ENCODE results near the gene PALM.

Gene PALM

DNA sequence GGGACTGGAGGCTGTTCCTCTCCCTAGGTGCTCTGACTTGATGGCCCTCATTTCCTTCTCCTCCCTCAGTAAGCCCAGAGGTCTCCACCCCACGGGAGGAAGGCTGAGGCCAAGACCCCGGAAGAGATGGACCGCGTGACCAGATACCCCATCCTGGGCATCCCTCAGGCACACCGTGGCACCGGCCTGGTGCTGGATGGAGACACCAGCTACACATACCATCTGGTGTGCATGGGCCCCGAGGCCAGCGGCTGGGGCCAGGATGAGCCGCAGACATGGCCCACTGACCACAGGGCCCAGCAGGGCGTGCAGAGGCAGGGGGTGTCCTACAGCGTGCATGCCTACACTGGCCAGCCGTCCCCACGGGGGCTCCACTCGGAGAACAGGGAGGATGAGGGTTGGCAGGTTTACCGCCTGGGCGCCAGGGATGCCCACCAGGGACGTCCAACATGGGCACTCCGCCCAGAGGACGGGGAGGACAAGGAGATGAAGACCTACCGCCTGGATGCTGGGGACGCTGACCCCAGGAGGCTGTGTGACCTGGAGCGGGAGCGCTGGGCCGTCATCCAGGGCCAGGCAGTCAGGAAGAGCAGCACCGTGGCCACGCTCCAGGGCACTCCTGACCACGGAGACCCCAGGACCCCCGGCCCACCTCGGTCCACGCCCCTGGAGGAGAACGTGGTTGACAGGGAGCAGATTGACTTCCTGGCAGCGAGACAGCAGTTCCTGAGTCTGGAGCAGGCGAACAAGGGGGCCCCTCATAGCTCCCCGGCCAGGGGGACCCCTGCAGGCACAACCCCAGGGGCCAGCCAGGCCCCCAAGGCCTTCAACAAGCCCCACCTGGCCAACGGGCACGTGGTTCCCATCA, 48.3 kb downstream of the PALM start:
- no peaks in the 10 kb centered on the region for H3K79me2 ChIP-seq (ENCODE audit: low read length)
- H4K20me1 ChIP-seq (ENCODE audit: insufficient read depth, low read length), result no peaks in the 10 kb centered on the region
- no peak overlapping the region for H3K4me2 ChIP-seq (ENCODE audit: low read length)
- TF ChIP-seq EZH2phosphoT487 (IDR thresholded peaks at IDR 0.05; ENCODE audit: low read depth), result no peak
- TF ChIP-seq, protein P1, sequence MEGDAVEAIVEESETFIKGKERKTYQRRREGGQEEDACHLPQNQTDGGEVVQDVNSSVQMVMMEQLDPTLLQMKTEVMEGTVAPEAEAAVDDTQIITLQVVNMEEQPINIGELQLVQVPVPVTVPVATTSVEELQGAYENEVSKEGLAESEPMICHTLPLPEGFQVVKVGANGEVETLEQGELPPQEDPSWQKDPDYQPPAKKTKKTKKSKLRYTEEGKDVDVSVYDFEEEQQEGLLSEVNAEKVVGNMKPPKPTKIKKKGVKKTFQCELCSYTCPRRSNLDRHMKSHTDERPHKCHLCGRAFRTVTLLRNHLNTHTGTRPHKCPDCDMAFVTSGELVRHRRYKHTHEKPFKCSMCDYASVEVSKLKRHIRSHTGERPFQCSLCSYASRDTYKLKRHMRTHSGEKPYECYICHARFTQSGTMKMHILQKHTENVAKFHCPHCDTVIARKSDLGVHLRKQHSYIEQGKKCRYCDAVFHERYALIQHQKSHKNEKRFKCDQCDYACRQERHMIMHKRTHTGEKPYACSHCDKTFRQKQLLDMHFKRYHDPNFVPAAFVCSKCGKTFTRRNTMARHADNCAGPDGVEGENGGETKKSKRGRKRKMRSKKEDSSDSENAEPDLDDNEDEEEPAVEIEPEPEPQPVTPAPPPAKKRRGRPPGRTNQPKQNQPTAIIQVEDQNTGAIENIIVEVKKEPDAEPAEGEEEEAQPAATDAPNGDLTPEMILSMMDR (IDR thresholded peaks at IDR 0.05; ENCODE audit: low read depth, low read length), result no peak
- no peaks in the 10 kb centered on the region for H3K4me1 ChIP-seq (ENCODE audit: low read length)
- no peaks in the 10 kb centered on the region for H3K36me3 ChIP-seq (replicated peaks; ENCODE audit: low read depth, low read length)
- no peaks in the 10 kb centered on the region for H3K27me3 ChIP-seq (ENCODE audit: low read depth, low read length)
- H3K9ac ChIP-seq (ENCODE audit: low read length), result no peak overlapping the region
- no peak overlapping the region for H2AFZ ChIP-seq (ENCODE audit: low read depth, low read length)
- no peak overlapping the region for H3K27ac ChIP-seq (ENCODE audit: low read length)
- no peaks in the 10 kb centered on the region for H3K9me3 ChIP-seq (ENCODE audit: insufficient read depth, low read length)
- H3K4me3 ChIP-seq (ENCODE audit: low read length), result no peak overlapping the region

DNA sequence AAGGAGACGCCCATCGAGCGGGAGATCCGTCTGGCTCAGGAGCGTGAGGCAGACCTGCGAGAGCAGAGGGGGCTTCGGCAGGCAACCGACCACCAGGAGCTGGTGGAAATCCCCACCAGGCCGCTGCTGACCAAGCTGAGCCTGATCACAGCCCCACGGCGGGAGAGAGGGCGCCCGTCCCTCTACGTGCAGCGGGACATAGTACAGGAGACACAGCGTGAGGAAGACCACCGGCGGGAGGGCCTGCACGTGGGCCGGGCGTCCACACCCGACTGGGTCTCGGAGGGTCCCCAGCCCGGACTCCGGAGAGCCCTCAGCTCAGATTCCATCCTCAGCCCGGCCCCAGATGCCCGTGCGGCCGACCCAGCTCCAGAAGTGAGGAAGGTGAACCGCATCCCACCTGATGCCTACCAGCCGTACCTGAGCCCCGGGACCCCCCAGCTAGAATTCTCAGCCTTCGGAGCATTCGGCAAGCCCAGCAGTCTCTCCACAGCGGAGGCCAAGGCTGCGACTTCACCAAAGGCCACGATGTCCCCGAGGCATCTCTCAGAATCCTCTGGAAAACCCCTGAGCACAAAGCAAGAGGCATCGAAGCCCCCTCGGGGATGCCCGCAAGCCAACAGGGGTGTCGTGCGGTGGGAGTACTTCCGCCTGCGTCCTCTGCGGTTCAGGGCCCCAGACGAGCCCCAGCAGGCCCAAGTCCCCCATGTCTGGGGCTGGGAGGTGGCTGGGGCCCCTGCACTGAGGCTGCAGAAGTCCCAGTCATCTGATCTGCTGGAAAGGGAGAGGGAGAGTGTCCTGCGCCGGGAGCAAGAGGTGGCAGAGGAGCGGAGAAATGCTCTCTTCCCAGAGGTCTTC, 49.3 kb downstream of the PALM start:
- Histone ChIP-seq H3K4me1 (ENCODE audit: low read length) (no peaks in the 10 kb centered on the region), H3K79me2 (ENCODE audit: low read length) (no peaks in the 10 kb centered on the region), H3K36me3 (replicated peaks; ENCODE audit: low read depth, low read length) (no peaks in the 10 kb centered on the region), H3K4me3 (ENCODE audit: low read length) (no peak overlapping the region), H2AFZ (ENCODE audit: low read depth, low read length) (no peak overlapping the region), H3K27ac (ENCODE audit: low read length) (no peak overlapping the region), H3K27me3 (ENCODE audit: low read depth, low read length) (no peaks in the 10 kb centered on the region), H3K9me3 (ENCODE audit: insufficient read depth, low read length) (no peaks in the 10 kb centered on the region), H4K20me1 (ENCODE audit: insufficient read depth, low read length) (no peaks in the 10 kb centered on the region), H3K4me2 (ENCODE audit: low read length) (no peak overlapping the region), H3K9ac (ENCODE audit: low read length) (no peak overlapping the region)
- no peak for TF ChIP-seq EZH2phosphoT487 (IDR thresholded peaks at IDR 0.05; ENCODE audit: low read depth)
- TF ChIP-seq, protein P1 (IDR thresholded peaks at IDR 0.05; ENCODE audit: low read depth, low read length), result no peak

GRCh38 chr19:763181-763580, 54.4 kb downstream of the PALM start:
- no peak overlapping the region for H3K4me3 ChIP-seq (ENCODE audit: low read length)
- no peaks in the 10 kb centered on the region for H3K9me3 ChIP-seq (ENCODE audit: insufficient read depth, low read length)
- no peaks in the 10 kb centered on the region for H3K36me3 ChIP-seq (replicated peaks; ENCODE audit: low read depth, low read length)
- no peaks in the 10 kb centered on the region for H3K27me3 ChIP-seq (ENCODE audit: low read depth, low read length)
- H3K79me2 ChIP-seq (ENCODE audit: low read length), result no peaks in the 10 kb centered on the region
- TF ChIP-seq EZH2phosphoT487 (IDR thresholded peaks at IDR 0.05; ENCODE audit: low read depth), result no peak
- TF ChIP-seq, protein P1 (IDR thresholded peaks at IDR 0.05; ENCODE audit: low read depth, low read length), result no peak
- no peak overlapping the region for H2AFZ ChIP-seq (ENCODE audit: low read depth, low read length)
- H3K4me2 ChIP-seq (ENCODE audit: low read length), result no peak overlapping the region
- no peak overlapping the region for H3K27ac ChIP-seq (ENCODE audit: low read length)
- no peak overlapping the region for H3K9ac ChIP-seq (ENCODE audit: low read length)
- no peaks in the 10 kb centered on the region for H4K20me1 ChIP-seq (ENCODE audit: insufficient read depth, low read length)
- H3K4me1 ChIP-seq (ENCODE audit: low read length), result no peaks in the 10 kb centered on the region

DNA sequence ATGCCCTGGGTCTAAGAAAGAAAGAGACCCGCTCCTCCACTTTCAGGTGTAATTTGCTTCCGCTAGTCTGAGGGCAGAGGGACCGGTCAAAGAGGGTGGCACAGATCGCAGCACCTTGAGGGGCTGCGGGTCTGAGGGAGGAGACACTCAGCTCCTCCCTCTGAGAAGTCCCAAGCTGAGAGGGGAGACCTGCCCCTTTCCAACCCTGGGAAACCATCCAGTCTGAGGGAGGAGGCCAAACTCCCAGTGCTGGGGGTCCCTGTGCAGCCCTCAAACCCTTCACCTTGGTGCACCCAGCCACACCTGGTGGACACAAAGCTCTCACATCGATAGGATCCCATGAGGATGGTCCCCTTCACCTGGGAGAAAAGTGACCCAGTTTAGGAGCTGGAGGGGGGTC, 55.1 kb downstream of the PALM start:
- H3K27ac ChIP-seq (ENCODE audit: low read length), result no peak overlapping the region
- TF ChIP-seq, protein P1 (IDR thresholded peaks at IDR 0.05; ENCODE audit: low read depth, low read length), result no peak
- no peak for TF ChIP-seq EZH2phosphoT487 (IDR thresholded peaks at IDR 0.05; ENCODE audit: low read depth)
- H3K79me2 ChIP-seq (ENCODE audit: low read length), result no peaks in the 10 kb centered on the region

More for the DNA sequence above, 55.1 kb downstream of the PALM start:
- Histone ChIP-seq H3K9ac (ENCODE audit: low read length) (no peak overlapping the region), H3K27me3 (ENCODE audit: low read depth, low read length) (no peaks in the 10 kb centered on the region), H3K9me3 (ENCODE audit: insufficient read depth, low read length) (no peaks in the 10 kb centered on the region), H3K4me1 (ENCODE audit: low read length) (no peaks in the 10 kb centered on the region), H3K4me2 (ENCODE audit: low read length) (no peak overlapping the region), H3K4me3 (ENCODE audit: low read length) (no peak overlapping the region), H3K36me3 (replicated peaks; ENCODE audit: low read depth, low read length) (no peaks in the 10 kb centered on the region), H2AFZ (ENCODE audit: low read depth, low read length) (no peak overlapping the region), H4K20me1 (ENCODE audit: insufficient read depth, low read length) (no peaks in the 10 kb centered on the region)

Measured in OCI-LY3 (cell line).